ENCODE measurements around the gene LRRC66. TPM values are rescaled to one million over a fixed set of nuclear protein-coding genes. Genes with fewer than 3 reads are reported as not detected.

LRRC66 gene
- total RNA-seq, 1 donor from 2014 or later: 1.5 TPM

DNA sequence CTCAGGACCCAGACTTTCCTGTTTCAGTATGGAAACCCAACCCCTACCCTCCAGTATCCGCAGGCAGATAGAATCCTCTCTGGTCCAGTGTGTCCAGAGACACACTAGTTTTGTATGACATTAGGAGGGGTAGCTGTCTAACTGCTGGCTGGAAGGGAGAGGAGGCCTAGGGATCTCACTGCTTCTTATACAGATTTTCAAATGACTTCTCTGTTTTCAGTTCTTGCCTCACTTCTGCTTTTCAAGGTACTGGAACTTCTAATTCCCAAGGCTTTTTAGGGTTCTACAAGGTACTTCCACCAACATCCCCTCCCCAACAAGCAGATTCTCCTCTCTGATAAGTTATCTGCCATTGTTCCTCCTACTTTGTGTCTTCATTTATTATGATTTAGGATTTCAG is 11.8 kb upstream of the LRRC66 start:
- peaks cover 4% of the 10 kb centered on the region for H3K36me3 Mint-ChIP-seq (ENCODE audit: unreplicated experiment)
- TF ChIP-seq CTCF (IDR thresholded peaks at IDR 0.05; ENCODE audit: partially characterized antibody, unreplicated experiment): no peak

GRCh38 chr4:52028970-52029369 is 8.8 kb upstream of the LRRC66 start:
- no peak overlapping the region for H3K4me3 Mint-ChIP-seq (ENCODE audit: unreplicated experiment)
- peaks cover 2% of the 10 kb centered on the region for H3K27me3 Mint-ChIP-seq (ENCODE audit: unreplicated experiment)
- peaks cover 4% of the 10 kb centered on the region for H3K36me3 Mint-ChIP-seq (ENCODE audit: unreplicated experiment)
- no peaks in the 10 kb centered on the region for H3K9me3 Mint-ChIP-seq (ENCODE audit: unreplicated experiment)
- no peak for TF ChIP-seq CTCF (IDR thresholded peaks at IDR 0.05; ENCODE audit: partially characterized antibody, unreplicated experiment)
- DNase-seq: no peak
- peaks cover 3% of the 10 kb centered on the region for H3K4me1 Mint-ChIP-seq (ENCODE audit: low read depth, unreplicated experiment)
- no peak overlapping the region for H3K27ac Mint-ChIP-seq (ENCODE audit: unreplicated experiment)

More for the DNA sequence above, 11.8 kb upstream of the LRRC66 start:
- H3K27ac Mint-ChIP-seq (ENCODE audit: unreplicated experiment): no peak overlapping the region
- H3K27me3 Mint-ChIP-seq (ENCODE audit: unreplicated experiment): peaks cover 2% of the 10 kb centered on the region
- H3K4me1 Mint-ChIP-seq (ENCODE audit: low read depth, unreplicated experiment): peaks cover 21% of the 10 kb centered on the region
- DNase-seq: no peak
- H3K4me3 Mint-ChIP-seq (ENCODE audit: unreplicated experiment): no peak overlapping the region
- H3K9me3 Mint-ChIP-seq (ENCODE audit: unreplicated experiment): peaks cover 5% of the 10 kb centered on the region

- H3K4me3 Mint-ChIP-seq (ENCODE audit: unreplicated experiment): no peak overlapping the region
- peaks cover 2% of the 10 kb centered on the region for H3K4me1 Mint-ChIP-seq (ENCODE audit: low read depth, unreplicated experiment)
- no peaks in the 10 kb centered on the region for H3K27me3 Mint-ChIP-seq (ENCODE audit: unreplicated experiment)
- no peak overlapping the region for H3K27ac Mint-ChIP-seq (ENCODE audit: unreplicated experiment)
- no peak for DNase-seq
- TF ChIP-seq CTCF (IDR thresholded peaks at IDR 0.05; ENCODE audit: partially characterized antibody, unreplicated experiment): no peak
- H3K9me3 Mint-ChIP-seq (ENCODE audit: unreplicated experiment): no peaks in the 10 kb centered on the region
- H3K36me3 Mint-ChIP-seq (ENCODE audit: unreplicated experiment): no peaks in the 10 kb centered on the region
Observed at GRCh38 chr4:52017814-52018213, 2.3 kb downstream of the LRRC66 start.

GRCh38 chr4:52016981-52017380 is 3.2 kb downstream of the LRRC66 start:
- H3K4me3 Mint-ChIP-seq (ENCODE audit: unreplicated experiment): no peak overlapping the region
- no peak for DNase-seq
- no peaks in the 10 kb centered on the region for H3K9me3 Mint-ChIP-seq (ENCODE audit: unreplicated experiment)
- peaks cover 2% of the 10 kb centered on the region for H3K4me1 Mint-ChIP-seq (ENCODE audit: low read depth, unreplicated experiment)
- no peaks in the 10 kb centered on the region for H3K27me3 Mint-ChIP-seq (ENCODE audit: unreplicated experiment)
- no peak overlapping the region for H3K27ac Mint-ChIP-seq (ENCODE audit: unreplicated experiment)
- no peak for TF ChIP-seq CTCF (IDR thresholded peaks at IDR 0.05; ENCODE audit: partially characterized antibody, unreplicated experiment)
- H3K36me3 Mint-ChIP-seq (ENCODE audit: unreplicated experiment): no peaks in the 10 kb centered on the region

DNA sequence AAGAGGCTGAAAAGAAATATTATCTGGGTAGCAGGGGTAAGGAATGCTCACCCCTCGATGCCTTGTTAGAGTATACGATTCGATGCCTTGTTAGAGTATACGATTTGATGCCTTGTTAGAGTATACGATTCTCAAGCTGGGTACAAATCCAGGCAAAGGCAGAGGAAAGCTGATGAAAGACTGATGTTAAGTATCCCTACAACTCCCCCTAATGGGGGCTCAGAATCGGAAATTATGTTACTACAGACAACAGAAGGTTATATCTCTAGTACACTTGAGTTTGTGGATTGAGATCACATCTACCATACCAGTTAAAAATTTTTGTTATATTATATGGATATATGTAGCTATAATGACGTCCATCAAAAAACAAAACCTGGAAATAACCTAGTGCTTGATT is 4.8 kb downstream of the LRRC66 start:
- no peak overlapping the region for H3K4me3 Mint-ChIP-seq (ENCODE audit: unreplicated experiment)
- H3K27me3 Mint-ChIP-seq (ENCODE audit: unreplicated experiment): no peaks in the 10 kb centered on the region
- H3K27ac Mint-ChIP-seq (ENCODE audit: unreplicated experiment): no peak overlapping the region
- H3K4me1 Mint-ChIP-seq (ENCODE audit: low read depth, unreplicated experiment): peaks cover 2% of the 10 kb centered on the region
- no peak for TF ChIP-seq CTCF (IDR thresholded peaks at IDR 0.05; ENCODE audit: partially characterized antibody, unreplicated experiment)
- no peak for DNase-seq
- H3K9me3 Mint-ChIP-seq (ENCODE audit: unreplicated experiment): no peaks in the 10 kb centered on the region
- H3K36me3 Mint-ChIP-seq (ENCODE audit: unreplicated experiment): no peaks in the 10 kb centered on the region

Measured in glutamatergic neuron (in vitro differentiated cells).